Osteocyte (in vitro differentiated cells): ENCODE data around the gene PPP1R14B. TPM values are rescaled to one million over a fixed set of nuclear protein-coding genes. Genes with fewer than 3 reads are reported as not detected.

ENCODE experiments used
- DNase-seq: peaks from one replicate; pipeline ENCODE4 v3.0.0; 2021; ENCODE audit warnings: mixed read lengths; ENCODE audit not compliant: unreplicated experiment; ENCODE audit errors: extremely low spot score
- H3K27ac Mint-ChIP-seq: one replicate; pipeline ENCODE4 v1.8.0; 2021; ENCODE audit warnings: mild to moderate bottlenecking, mixed read lengths; ENCODE audit not compliant: unreplicated experiment
- H3K27me3 Mint-ChIP-seq: one replicate; pipeline ENCODE4 v1.8.0; 2021; ENCODE audit warnings: mixed read lengths; ENCODE audit not compliant: unreplicated experiment
- H3K36me3 Mint-ChIP-seq: one replicate; pipeline ENCODE4 v1.8.0; 2021; ENCODE audit warnings: mixed read lengths; ENCODE audit not compliant: unreplicated experiment
- H3K4me1 Mint-ChIP-seq: one replicate; pipeline ENCODE4 v1.8.0; 2021; ENCODE audit warnings: mixed read lengths; ENCODE audit not compliant: unreplicated experiment
- H3K4me3 Mint-ChIP-seq: one replicate; pipeline ENCODE4 v1.8.0; 2021; ENCODE audit warnings: mild to moderate bottlenecking, moderate library complexity, mixed read lengths; ENCODE audit not compliant: unreplicated experiment
- H3K9me3 Mint-ChIP-seq: one replicate; pipeline ENCODE4 v1.8.0; 2021; ENCODE audit warnings: mixed read lengths; ENCODE audit not compliant: unreplicated experiment
- CTCF ChIP-seq: fragments of 200-600 bp; sonication (generic); IDR thresholded peaks from 2 replicates; pipeline ENCODE4 v1.5.0; 2021; ENCODE audit warnings: antibody characterized with exemption, mild to moderate bottlenecking, moderate library complexity
- total RNA-seq: library from RNA; stranded (reverse); gene quantifications from 2 replicates; pipeline ENCODE4 v1.2.1, GENCODE V29; 2021

PPP1R14B gene
- total RNA-seq, 1 donor from 2014 or later = 270 TPM

- DNase-seq = no peak
- Mint-ChIP-seq H3K36me3 (no peaks in the 10 kb centered on the region), H3K27me3 (no peaks in the 10 kb centered on the region), H3K27ac (peak overlapping the region; percentile 54), H3K4me1 (peaks cover 30% of the 10 kb centered on the region), H3K4me3 (peak overlapping the region; percentile 81), H3K9me3 (no peaks in the 10 kb centered on the region)
- TF ChIP-seq CTCF = no peak
Observed at GRCh38 chr11:64224891-64225607, 21.7 kb downstream of the PPP1R14B start.

- Mint-ChIP-seq H3K27me3 (no peaks in the 10 kb centered on the region), H3K4me3 (peak overlapping the region; percentile 81), H3K4me1 (peaks cover 23% of the 10 kb centered on the region), H3K27ac (no peak overlapping the region), H3K36me3 (no peaks in the 10 kb centered on the region), H3K9me3 (no peaks in the 10 kb centered on the region)
- DNase-seq = no peak
- TF ChIP-seq CTCF = no peak
Observed at GRCh38 chr11:64224151-64224890, 22.4 kb downstream of the PPP1R14B start.

- H3K27me3 Mint-ChIP-seq = no peaks in the 10 kb centered on the region
- no peak for DNase-seq
- no peak overlapping the region for H3K27ac Mint-ChIP-seq
- H3K9me3 Mint-ChIP-seq = no peaks in the 10 kb centered on the region
- peaks cover 18% of the 10 kb centered on the region for H3K4me1 Mint-ChIP-seq
- no peak for TF ChIP-seq CTCF
- no peak overlapping the region for H3K4me3 Mint-ChIP-seq
- H3K36me3 Mint-ChIP-seq = no peaks in the 10 kb centered on the region
Observed at GRCh38 chr11:64223001-64223651, 23.6 kb downstream of the PPP1R14B start.

GRCh38 chr11:64222651-64223000 lies 24.1 kb downstream of the PPP1R14B start:
- Mint-ChIP-seq H3K27ac (no peak overlapping the region), H3K36me3 (no peaks in the 10 kb centered on the region), H3K27me3 (no peaks in the 10 kb centered on the region), H3K9me3 (no peaks in the 10 kb centered on the region), H3K4me1 (peaks cover 17% of the 10 kb centered on the region), H3K4me3 (no peak overlapping the region)
- DNase-seq = no peak
- TF ChIP-seq CTCF = no peak

- Mint-ChIP-seq H3K4me3 (no peak overlapping the region), H3K36me3 (no peaks in the 10 kb centered on the region), H3K4me1 (peaks cover 8% of the 10 kb centered on the region), H3K27ac (no peak overlapping the region), H3K27me3 (no peaks in the 10 kb centered on the region), H3K9me3 (no peaks in the 10 kb centered on the region)
- no peak for DNase-seq
- no peak for TF ChIP-seq CTCF
Observed at GRCh38 chr11:64220798-64221197, 25.9 kb downstream of the PPP1R14B start.
